H1 (cell line): ENCODE measurements around the gene MTMR1. TPM values are rescaled to one million over a fixed set of nuclear protein-coding genes. Genes with fewer than 3 reads are reported as not detected.

Experiments
- CTCF ChIA-PET: fragments of 300-600 bp; sonication (Branson Sonifier 250); formaldehyde crosslinking; loops from one replicate; lab custom pipeline; 2021; ENCODE audit not compliant: partially characterized antibody; lab: Charles Lee
- POLR2A ChIA-PET: fragments of 300-600 bp; sonication (Branson Sonifier 250); formaldehyde crosslinking; loops from one replicate; lab custom pipeline; 2021; ENCODE audit warnings: inconsistent platforms; ENCODE audit not compliant: partially characterized antibody; lab: Charles Lee
- DNase-seq, 2 experiments: peaks; one replicate each; pipeline versions ENCODE4 v3.0.0 to v3.0.0-alpha.2; 2010 to 2022; ENCODE audit warnings: low spot score in 2 of 2, low read depth in 1 of 2, mixed read lengths in 1 of 2
- FAIRE-seq: peaks from 2 replicates; lab custom pipeline; 2011; peaks lifted over from hg19 to GRCh38; lab: Jason Lieb, UNC
- H2AFZ ChIP-seq: 2 replicates; pipeline ENCODE4 v1.8.1; 2012; ENCODE audit warnings: low read length, inconsistent platforms
- H2AK5ac ChIP-seq: 2 replicates; pipeline ENCODE4 v1.6.1; 2013; ENCODE audit warnings: low read depth, low read length
- H2BK120ac ChIP-seq: replicated peaks from 2 replicates; pipeline ENCODE3; 2013; ENCODE audit warnings: low read depth, low read length, inconsistent platforms
- H2BK12ac ChIP-seq: 2 replicates; pipeline ENCODE4 v1.6.1; 2013; ENCODE audit warnings: low read depth, low read length
- H2BK15ac ChIP-seq: 2 replicates; pipeline ENCODE4 v1.6.1; 2013; ENCODE audit warnings: low read length
- H2BK20ac ChIP-seq: 2 replicates; pipeline ENCODE4 v1.6.1; 2013; ENCODE audit warnings: low read length
- H2BK5ac ChIP-seq: 2 replicates; pipeline ENCODE4 v1.6.1; 2013; ENCODE audit warnings: low read depth, low read length
- H3K14ac ChIP-seq: 2 replicates; pipeline ENCODE4 v1.6.1; 2013; ENCODE audit warnings: inconsistent platforms; ENCODE audit not compliant: insufficient read length
- H3K18ac ChIP-seq: 2 replicates; pipeline ENCODE4 v1.6.1; 2013; ENCODE audit warnings: low read length; ENCODE audit errors: extremely low read depth
- H3K23ac ChIP-seq: 2 replicates; pipeline ENCODE4 v1.6.1; 2013; ENCODE audit warnings: inconsistent platforms; ENCODE audit not compliant: insufficient read length
- H3K23me2 ChIP-seq: 2 replicates; pipeline ENCODE4 v1.6.1; 2013; ENCODE audit warnings: low read depth, low read length
- H3K27ac ChIP-seq: 2 replicates; pipeline ENCODE4 v1.6.1; 2011; ENCODE audit warnings: low read depth, low read length, inconsistent platforms
- H3K27me3 ChIP-seq, 4 experiments: replicated peaks in 1 of 4; 1 replicate in 1 of 4; 2 replicates in 3 of 4; pipeline versions ENCODE4 v1.6.1 to v1.8.1; 2011 to 2013; ENCODE audit warnings: low read length in 3 of 4, mild to moderate bottlenecking in 3 of 4, inconsistent platforms in 2 of 4, mixed read lengths in 2 of 4, moderate library complexity in 1 of 4; ENCODE audit not compliant: control insufficient read depth in 3 of 4, insufficient read depth in 3 of 4; ENCODE audit errors: extremely low read depth in 1 of 4
- H3K36me3 ChIP-seq, 4 experiments: 2 replicates each; pipeline versions ENCODE4 v1.6.1 to v1.8.1; 2011 to 2013; ENCODE audit warnings: mild to moderate bottlenecking in 4 of 4, low read length in 3 of 4, moderate library complexity in 2 of 4, control low read depth in 1 of 4, inconsistent platforms in 1 of 4; ENCODE audit not compliant: insufficient read depth in 4 of 4, control insufficient read depth in 2 of 4
- H3K4ac ChIP-seq: replicated peaks from 2 replicates; pipeline ENCODE3; 2013; ENCODE audit warnings: low read length, low read depth, mixed read lengths, inconsistent platforms; ENCODE audit not compliant: insufficient read length
- H3K4me1 ChIP-seq, 4 experiments: replicated peaks in 1 of 4; 1 replicate in 1 of 4; 2 replicates in 3 of 4; pipeline versions ENCODE4 v1.6.1 to v1.8.1; 2011 to 2013; ENCODE audit warnings: low read length in 3 of 4, inconsistent platforms in 2 of 4, mixed read lengths in 1 of 4; ENCODE audit not compliant: insufficient read depth in 4 of 4, control insufficient read depth in 3 of 4
- H3K4me2 ChIP-seq, 2 experiments: 2 replicates each; pipeline versions ENCODE4 v1.6.1 to v1.8.1; 2011 to 2013; ENCODE audit warnings: low read depth in 2 of 2, low read length in 2 of 2, control low read depth in 1 of 2, inconsistent platforms in 1 of 2, mild to moderate bottlenecking in 1 of 2; ENCODE audit not compliant: insufficient read depth in 1 of 2
- H3K4me3 ChIP-seq, 4 experiments: fragments of 200-600, 300-600 bp in 1 of 4; sonication (generic), shearing (Covaris generic), sonication (Bioruptor Twin) in 1 of 4; 2 replicates each; pipeline versions ENCODE4 v1.5.1 to v1.8.1; 2011 to 2016; ENCODE audit warnings: low read length in 4 of 4, low read depth in 3 of 4, control low read depth in 2 of 4, inconsistent platforms in 2 of 4, mild to moderate bottlenecking in 2 of 4, mixed read lengths in 1 of 4, moderate library complexity in 1 of 4; ENCODE audit not compliant: insufficient read depth in 2 of 4; ENCODE audit errors: extremely low read depth in 1 of 4
- H3K56ac ChIP-seq: replicated peaks from 2 replicates; pipeline ENCODE3; 2013; ENCODE audit warnings: low read depth, mild to moderate bottlenecking, mixed read lengths, low read length, inconsistent platforms; ENCODE audit not compliant: insufficient read length
- H3K79me1 ChIP-seq: 2 replicates; pipeline ENCODE4 v1.6.1; 2013; ENCODE audit warnings: low read depth, low read length, control low read depth
- H3K79me2 ChIP-seq, 2 experiments: 2 replicates each; pipeline versions ENCODE4 v1.6.1 to v1.8.1; 2012 to 2013; ENCODE audit warnings: low read length in 2 of 2, mild to moderate bottlenecking in 2 of 2, inconsistent platforms in 1 of 2; ENCODE audit not compliant: insufficient read depth in 2 of 2, control insufficient read depth in 1 of 2
- H3K9ac ChIP-seq, 4 experiments: replicated peaks in 1 of 4; 1 replicate in 1 of 4; 2 replicates in 3 of 4; pipeline versions ENCODE4 v1.6.1 to v1.8.1; 2011 to 2013; ENCODE audit warnings: low read depth in 3 of 4, low read length in 3 of 4, control low read depth in 2 of 4, mild to moderate bottlenecking in 2 of 4, moderate library complexity in 2 of 4, inconsistent platforms in 1 of 4; ENCODE audit errors: extremely low read depth in 1 of 4
- H3K9me3 ChIP-seq, 2 experiments: 2 replicates each; pipeline versions ENCODE4 v1.6.1 to v1.8.1; 2012 to 2013; ENCODE audit warnings: mild to moderate bottlenecking in 2 of 2, moderate library complexity in 2 of 2, control low read depth in 1 of 2, inconsistent platforms in 1 of 2, low read depth in 1 of 2, low read length in 1 of 2, mixed read lengths in 1 of 2; ENCODE audit not compliant: insufficient read depth in 2 of 2
- H4K20me1 ChIP-seq, 2 experiments: replicated peaks in 1 of 2; 2 replicates each; pipeline versions ENCODE3 to v1.8.1; 2011 to 2013; ENCODE audit warnings: inconsistent platforms in 2 of 2, low read length in 2 of 2, mild to moderate bottlenecking in 1 of 2; ENCODE audit not compliant: insufficient read depth in 2 of 2, control insufficient read depth in 1 of 2
- H4K5ac ChIP-seq: 2 replicates; pipeline ENCODE4 v1.6.1; 2013; ENCODE audit warnings: low read length, low read depth, mixed read lengths, inconsistent platforms; ENCODE audit not compliant: insufficient read length
- H4K8ac ChIP-seq: 2 replicates; pipeline ENCODE4 v1.8.0; 2013; ENCODE audit warnings: mild to moderate bottlenecking, moderate library complexity, low read length, inconsistent platforms; ENCODE audit not compliant: insufficient read depth; ENCODE audit errors: extremely low read depth
- H4K91ac ChIP-seq: replicated peaks from 2 replicates; pipeline ENCODE3; 2013; ENCODE audit warnings: low read length, mixed read lengths, inconsistent platforms; ENCODE audit not compliant: insufficient read length
- BACH1 ChIP-seq: IDR thresholded peaks from 2 replicates; pipeline ENCODE4 v1.6.1; 2012; ENCODE audit warnings: low read length, improper control_type of control experiment
- CBX5 ChIP-seq: fragments of 300-800, 300-1000 bp; sonication (generic); IDR thresholded peaks from 2 replicates; pipeline ENCODE4 v1.7.1; 2016; ENCODE audit warnings: antibody characterized with exemption, low read length, low read depth
- CBX8 ChIP-seq: fragments of 300-800, 300-1000 bp; sonication (generic); IDR thresholded peaks from 2 replicates; pipeline ENCODE4 v1.7.1; 2016; ENCODE audit warnings: low read depth, low read length, borderline replicate concordance
- GABPA ChIP-seq: IDR thresholded peaks from 2 replicates; pipeline ENCODE4 v1.6.1; 2011; ENCODE audit warnings: mild to moderate bottlenecking, low read length, moderate library complexity, borderline replicate concordance; ENCODE audit not compliant: insufficient read depth
- JUN ChIP-seq: IDR thresholded peaks from 2 replicates; pipeline ENCODE4 v1.6.1; 2011; ENCODE audit warnings: low read depth, mild to moderate bottlenecking, improper control_type of control experiment, low read length
- KDM4A ChIP-seq: IDR thresholded peaks from one replicate; pipeline ENCODE4 v1.7.1; 2012; ENCODE audit warnings: low read depth, mild to moderate bottlenecking, moderate library complexity, low read length, inconsistent platforms; ENCODE audit not compliant: severe bottlenecking
- SP4 ChIP-seq: IDR thresholded peaks from 2 replicates; pipeline ENCODE4 v1.6.1; 2012; ENCODE audit warnings: low read length, inconsistent platforms
- WGBS, 2 experiments: shearing (Covaris generic) in 1 of 2; methylation state at CpG; one replicate each; pipeline versions ENCODE4 v1.1.6 to v1.1.7; 2013 to 2015; ENCODE audit warnings: low lambda C conversion rate in 2 of 2, mixed read lengths in 2 of 2, inconsistent platforms in 1 of 2, low coverage in 1 of 2, missing lambda C conversion rate in 1 of 2; ENCODE audit not compliant: insufficient replicate concordance in 2 of 2, insufficient coverage in 1 of 2, insufficient read length in 1 of 2; ENCODE audit errors: extremely low coverage in 1 of 2, missing lambda C conversion rate in 1 of 2; 5-methylcytosine and 5-hydroxymethylcytosine counted together
- polyA plus RNA-seq, 7 experiments: library from polyadenylated mRNA; depleted of rRNA in 3 of 7; stranded (reverse) in 5 of 7; unstranded in 2 of 7; fragments of >200 nt in 5 of 7; fragments of 200-250 nt in 2 of 7; gene quantifications; 1 replicate in 5 of 7; 2 replicates in 1 of 7; 4 replicates in 1 of 7; pipeline versions ENCODE4 v1.2.1 to v1.2.3, GENCODE V29; 2011 to 2013; ENCODE audit warnings: missing spikeins in 2 of 7, mixed read lengths in 2 of 7
- total RNA-seq: library from RNA; stranded (reverse); fragmentation: NEBNext Ultra II Directional; extraction: Animal tissue kit (Norgen Biotek cat#: 25700); gene quantifications from 2 replicates; pipeline ENCODE4 v1.2.1, GENCODE V29; 2021

The MTMR1 gene
- total and polyA plus RNA-seq, 2 of the 8 experiments (the other 6 are each of a cell fraction or from before 2014, with no cell fraction given) = 15.1 to 23.8 TPM

GRCh38 chrX:150773117-150773516 is 79.9 kb downstream of the MTMR1 start:
- Histone ChIP-seq H2BK120ac (no peak overlapping the region), H3K56ac (no peak overlapping the region), H3K4me2 (no peak overlapping the region), H3K27ac (no peak overlapping the region), H2AK5ac (no peak overlapping the region), H3K14ac (no peak overlapping the region), H3K4ac (no peak overlapping the region), H4K5ac (no peak overlapping the region), H3K23me2 (no peaks in the 10 kb centered on the region), H4K8ac (no peak overlapping the region), H4K20me1 (no peaks in the 10 kb centered on the region), H3K79me1 (no peaks in the 10 kb centered on the region), H4K91ac (no peak overlapping the region), H2BK15ac (no peak overlapping the region), H2BK20ac (no peak overlapping the region), H3K27me3 (no peaks in the 10 kb centered on the region), H3K79me2 (no peaks in the 10 kb centered on the region), H3K9me3 (no peaks in the 10 kb centered on the region), H3K4me1 (peaks cover 0 to 2% (median 0%) of the 10 kb centered on the region in 4 experiments; a peak in 3 of 7 replicates), H3K23ac (no peak overlapping the region), H3K18ac (no peak overlapping the region), H2BK5ac (no peak overlapping the region), H2AFZ (no peak overlapping the region), H3K9ac (no peak overlapping the region), H3K4me3 (no peak overlapping the region), H3K36me3 (peaks cover 0 to 5% (median 1%) of the 10 kb centered on the region in 4 experiments; a peak in 3 of 8 replicates), H2BK12ac (no peak overlapping the region)
- WGBS, 2 experiments = 88% methylated on average over 5 of the region's 8 CpGs; no CpG with 5 or more reads in 1 of the 2 experiments
- ChIA-PET CTCF (interaction anchor here (1.0 to 3.5 kb wide), 4 partner anchors 215 to 587 kb away, joined by 3 to 40 read pairs (median 3); no protein-coding TSS in a partner anchor), POLR2A (interaction anchor here (1.1 to 1.6 kb wide), 2 partner anchors 212 to 216 kb away, joined by 3 to 6 read pairs; no protein-coding TSS in a partner anchor)
- no peak for DNase-seq
- no peak for FAIRE-seq
- TF ChIP-seq JUN (no peak), CBX5 (no peak), CBX8 (no peak), KDM4A (no peak), SP4 (no peak), BACH1 (no peak), GABPA (no peak)
